HG03196 (cell line): Measurements from ENCODE around the gene DCUN1D2.

ENCODE experiments used
- ATAC-seq: cut with Tn5 transposase; IDR thresholded peaks from one replicate; pipeline ENCODE4 v1.9.1; 2021; ENCODE audit not compliant: unreplicated experiment

DCUN1D2 gene

GRCh38 chr13:113412440-113412839 lies 78.1 kb downstream of the DCUN1D2 start:
- no peak for ATAC-seq

- ATAC-seq, result no peak
Measured at GRCh38 chr13:113411216-113412023, 79.1 kb downstream of the DCUN1D2 start.

GRCh38 chr13:113410472-113411201 lies 79.9 kb downstream of the DCUN1D2 start:
- ATAC-seq, result no peak

GRCh38 chr13:113408562-113408961 lies 81.9 kb downstream of the DCUN1D2 start:
- ATAC-seq, result no peak

- ATAC-seq, result no peak
Measured at GRCh38 chr13:113407531-113408393, 82.7 kb downstream of the DCUN1D2 start.

- no peak for ATAC-seq
Measured at GRCh38 chr13:113407103-113407530, 83.4 kb downstream of the DCUN1D2 start.

- ATAC-seq, result no peak
Measured at GRCh38 chr13:113406321-113407102, 84.0 kb downstream of the DCUN1D2 start.
